Chondrocyte (in vitro differentiated cells): ENCODE data around the gene HEBP1. TPM values are rescaled to one million over a fixed set of nuclear protein-coding genes. Genes with fewer than 3 reads are reported as not detected.

Experiments
- DNase-seq: peaks from one replicate; pipeline ENCODE4 v3.0.0; 2021; ENCODE audit warnings: mixed read lengths, low spot score
- H3K27ac Mint-ChIP-seq: one replicate; pipeline ENCODE4 v1.8.0; 2021; ENCODE audit warnings: mild to moderate bottlenecking, moderate library complexity, mixed read lengths; ENCODE audit not compliant: unreplicated experiment
- H3K27me3 Mint-ChIP-seq: 2 replicates; pipeline ENCODE4 v1.8.0; 2021; ENCODE audit warnings: low read depth, mixed read lengths
- H3K36me3 Mint-ChIP-seq: 2 replicates; pipeline ENCODE4 v1.8.0; 2021; ENCODE audit warnings: low read depth, mixed read lengths
- H3K4me1 Mint-ChIP-seq: 2 replicates; pipeline ENCODE4 v1.8.0; 2021; ENCODE audit warnings: low read depth, mild to moderate bottlenecking, mixed read lengths
- H3K4me3 Mint-ChIP-seq: one replicate; pipeline ENCODE4 v1.8.0; 2021; ENCODE audit warnings: mild to moderate bottlenecking, moderate library complexity, mixed read lengths; ENCODE audit not compliant: unreplicated experiment
- H3K9me3 Mint-ChIP-seq: 2 replicates; pipeline ENCODE4 v1.8.0; 2021; ENCODE audit warnings: low read depth, mixed read lengths
- total RNA-seq: library from RNA; stranded (reverse); gene quantifications from 3 replicates; pipeline ENCODE4 v1.2.1, GENCODE V29; 2021
- TF ChIP-seq, protein P1 (sequence below): fragments of 200-600 bp; sonication (generic); IDR thresholded peaks from 2 replicates; pipeline ENCODE4 v1.5.0; 2021; ENCODE audit warnings: antibody characterized with exemption, mild to moderate bottlenecking, moderate library complexity

HEBP1 gene
- total RNA-seq, 1 donor from 2014 or later = 50.7 TPM

DNA sequence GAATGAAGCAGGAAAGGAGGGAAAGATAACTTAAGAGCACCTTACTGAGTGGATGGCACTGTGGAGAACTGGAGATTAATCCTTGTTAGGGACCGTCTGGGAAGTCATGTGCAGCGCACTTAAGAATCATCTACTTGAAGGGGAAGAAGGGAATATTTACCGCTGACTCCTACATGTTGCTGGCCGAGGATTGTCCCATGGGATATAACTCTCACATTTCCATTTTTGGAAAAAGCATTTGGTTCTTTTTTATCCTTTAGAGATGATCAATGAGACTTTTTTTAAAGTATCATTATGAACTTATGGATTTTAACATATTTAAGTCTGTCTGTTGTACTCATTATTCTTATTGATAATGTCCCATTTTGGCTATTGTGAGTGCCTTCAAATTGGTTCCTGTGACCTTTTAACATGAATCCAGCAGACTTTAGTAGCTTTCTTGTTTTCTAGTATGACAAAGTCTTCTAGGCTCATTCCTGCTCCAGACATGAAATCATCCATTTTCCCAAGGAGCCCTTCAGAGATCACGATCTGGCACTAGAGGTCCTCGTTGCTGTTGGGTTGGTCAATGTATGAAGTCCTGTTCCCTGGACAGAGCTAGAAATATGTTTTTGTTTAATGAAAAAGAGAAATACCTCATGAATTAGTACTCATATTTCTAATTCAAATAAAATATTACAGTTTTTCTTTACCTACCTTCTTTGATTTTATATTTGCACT lies 23.9 kb upstream of the HEBP1 start:
- Mint-ChIP-seq H3K27me3 (no peaks in the 10 kb centered on the region), H3K36me3 (no peaks in the 10 kb centered on the region), H3K27ac (no peak overlapping the region), H3K4me1 (peaks cover 7% of the 10 kb centered on the region), H3K4me3 (no peak overlapping the region), H3K9me3 (no peaks in the 10 kb centered on the region)
- TF ChIP-seq, protein P1, sequence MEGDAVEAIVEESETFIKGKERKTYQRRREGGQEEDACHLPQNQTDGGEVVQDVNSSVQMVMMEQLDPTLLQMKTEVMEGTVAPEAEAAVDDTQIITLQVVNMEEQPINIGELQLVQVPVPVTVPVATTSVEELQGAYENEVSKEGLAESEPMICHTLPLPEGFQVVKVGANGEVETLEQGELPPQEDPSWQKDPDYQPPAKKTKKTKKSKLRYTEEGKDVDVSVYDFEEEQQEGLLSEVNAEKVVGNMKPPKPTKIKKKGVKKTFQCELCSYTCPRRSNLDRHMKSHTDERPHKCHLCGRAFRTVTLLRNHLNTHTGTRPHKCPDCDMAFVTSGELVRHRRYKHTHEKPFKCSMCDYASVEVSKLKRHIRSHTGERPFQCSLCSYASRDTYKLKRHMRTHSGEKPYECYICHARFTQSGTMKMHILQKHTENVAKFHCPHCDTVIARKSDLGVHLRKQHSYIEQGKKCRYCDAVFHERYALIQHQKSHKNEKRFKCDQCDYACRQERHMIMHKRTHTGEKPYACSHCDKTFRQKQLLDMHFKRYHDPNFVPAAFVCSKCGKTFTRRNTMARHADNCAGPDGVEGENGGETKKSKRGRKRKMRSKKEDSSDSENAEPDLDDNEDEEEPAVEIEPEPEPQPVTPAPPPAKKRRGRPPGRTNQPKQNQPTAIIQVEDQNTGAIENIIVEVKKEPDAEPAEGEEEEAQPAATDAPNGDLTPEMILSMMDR = peak; percentile 78
- no peak for DNase-seq

DNA sequence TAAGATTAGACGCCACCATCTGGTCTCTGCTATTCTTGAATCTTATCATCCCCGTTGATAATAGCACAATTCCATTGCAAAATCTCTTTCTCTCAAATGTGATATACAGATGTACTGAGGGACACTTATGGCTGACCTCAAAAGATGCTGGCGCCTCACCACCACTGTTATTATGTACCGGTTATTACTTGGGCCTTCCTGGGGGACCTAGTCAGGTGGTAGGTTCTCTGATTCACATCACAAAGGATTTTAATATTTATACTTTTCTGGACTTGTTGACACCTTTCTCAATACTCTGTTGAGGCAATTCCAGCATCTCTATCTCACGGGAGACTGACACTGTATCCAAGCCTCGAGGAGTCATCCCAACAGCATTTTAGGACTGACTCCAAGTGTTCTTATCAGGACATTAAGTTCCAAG lies 22.8 kb upstream of the HEBP1 start:
- Mint-ChIP-seq H3K9me3 (no peaks in the 10 kb centered on the region), H3K36me3 (no peaks in the 10 kb centered on the region), H3K4me3 (no peak overlapping the region), H3K4me1 (peaks cover 7% of the 10 kb centered on the region), H3K27ac (no peak overlapping the region), H3K27me3 (no peaks in the 10 kb centered on the region)
- TF ChIP-seq, protein P1 = no peak
- DNase-seq = no peak

DNA sequence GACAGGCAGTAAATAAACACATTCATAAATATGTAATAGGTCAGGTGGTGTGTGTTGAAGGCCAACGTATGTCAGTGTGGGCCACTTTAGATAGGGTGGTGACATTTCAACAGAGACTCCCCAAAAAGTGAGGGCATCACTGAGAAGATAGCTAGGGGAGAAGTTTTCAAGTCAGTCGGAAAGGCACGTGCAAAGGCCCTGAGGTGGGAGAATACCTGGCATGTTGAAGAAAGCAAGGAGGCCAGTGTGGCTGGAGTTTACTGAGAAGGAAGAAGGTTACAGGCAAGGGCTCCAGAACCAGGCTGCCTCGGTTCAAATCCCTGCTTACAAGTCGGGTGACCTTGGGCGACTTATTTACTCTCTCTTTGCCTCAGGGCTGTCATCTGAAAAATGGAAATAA lies 11.0 kb upstream of the HEBP1 start:
- DNase-seq = no peak
- TF ChIP-seq, protein P1 = no peak
- H3K4me3 Mint-ChIP-seq = no peak overlapping the region
- H3K27ac Mint-ChIP-seq = no peak overlapping the region
- no peaks in the 10 kb centered on the region for H3K9me3 Mint-ChIP-seq
- H3K36me3 Mint-ChIP-seq = no peaks in the 10 kb centered on the region
- peaks cover 1% of the 10 kb centered on the region for H3K27me3 Mint-ChIP-seq
- peaks cover 5% of the 10 kb centered on the region for H3K4me1 Mint-ChIP-seq

DNA sequence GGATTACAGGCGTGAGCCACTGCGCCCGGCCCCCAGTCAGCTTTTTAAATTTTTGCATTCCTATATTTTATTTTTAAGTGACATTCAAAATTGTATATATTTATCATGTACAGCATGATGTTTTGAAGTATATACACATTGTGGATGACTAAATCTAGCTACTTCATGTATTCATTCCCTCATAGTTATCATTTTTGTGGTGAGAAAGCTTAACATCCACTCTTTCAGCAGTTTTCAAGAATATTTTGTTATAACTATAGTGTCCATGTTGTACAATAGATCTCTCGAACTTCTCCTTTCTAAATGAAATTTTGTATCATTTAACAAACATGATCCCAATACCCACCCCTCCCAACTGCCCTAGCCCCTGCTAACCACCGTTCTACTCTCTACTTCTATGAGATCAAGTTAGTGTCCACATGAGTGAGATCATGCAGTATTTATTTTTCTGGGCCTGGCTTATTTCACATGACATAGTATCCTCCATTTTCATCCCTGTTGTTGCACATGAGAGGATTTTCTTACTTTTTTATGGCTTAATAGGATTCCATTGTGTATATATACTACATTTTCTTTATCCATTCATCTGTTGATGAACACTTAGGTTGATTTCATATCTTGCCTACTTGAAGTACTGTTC lies 8.8 kb upstream of the HEBP1 start:
- H3K4me3 Mint-ChIP-seq = no peak overlapping the region
- H3K27ac Mint-ChIP-seq = peak overlapping the region; percentile 14
- no peak for DNase-seq

DNA sequence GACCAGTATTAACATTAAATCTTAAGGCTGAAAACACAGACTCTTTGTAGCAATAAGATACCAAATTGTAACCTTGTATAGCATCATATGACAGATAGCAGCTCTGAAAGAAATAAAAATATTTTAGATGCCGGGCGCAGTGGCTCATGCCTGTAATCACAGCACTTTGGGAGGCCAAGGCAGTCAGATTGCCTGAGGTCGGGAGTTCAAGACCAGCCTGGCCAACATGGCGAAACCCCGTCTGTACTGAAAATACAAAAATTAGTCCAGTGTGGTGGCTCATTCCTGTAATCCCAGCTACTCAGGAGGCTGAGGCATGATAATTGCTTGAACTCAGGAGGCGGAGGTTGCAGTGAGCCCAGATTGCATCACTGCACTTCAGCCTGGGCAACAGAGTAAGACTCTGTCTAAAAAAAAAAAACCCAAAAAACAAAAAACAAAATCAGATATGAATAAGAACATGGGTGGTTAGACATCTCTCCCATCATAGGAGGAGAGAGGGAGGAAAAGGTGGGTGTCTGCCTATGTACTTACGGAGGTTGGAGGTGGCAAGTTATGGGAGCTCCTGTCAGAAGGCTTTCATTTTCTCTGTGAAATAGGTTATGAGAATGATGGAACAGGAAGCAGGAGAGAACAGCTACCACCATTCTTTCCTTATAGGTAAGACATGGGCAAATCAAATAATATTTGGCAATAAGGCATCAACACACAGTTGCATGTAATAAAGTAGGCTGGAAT lies 7.6 kb upstream of the HEBP1 start:
- peaks cover 5% of the 10 kb centered on the region for H3K4me1 Mint-ChIP-seq
- H3K27ac Mint-ChIP-seq = no peak overlapping the region
- TF ChIP-seq, protein P1 = no peak
- H3K4me3 Mint-ChIP-seq = no peak overlapping the region
- no peak for DNase-seq
- no peaks in the 10 kb centered on the region for H3K36me3 Mint-ChIP-seq
- H3K9me3 Mint-ChIP-seq = no peaks in the 10 kb centered on the region
- no peaks in the 10 kb centered on the region for H3K27me3 Mint-ChIP-seq

More for the DNA sequence above, 8.8 kb upstream of the HEBP1 start:
- TF ChIP-seq, protein P1 = no peak
- Mint-ChIP-seq H3K9me3 (no peaks in the 10 kb centered on the region), H3K36me3 (no peaks in the 10 kb centered on the region), H3K27me3 (no peaks in the 10 kb centered on the region), H3K4me1 (peaks cover 5% of the 10 kb centered on the region)
